Measurements from ENCODE around the gene AGAP1. TPM values are rescaled to one million over a fixed set of nuclear protein-coding genes. Genes with fewer than 3 reads are reported as not detected.

The AGAP1 gene
- total RNA-seq, 4 donors from 2014 or later, result 7.2 to 19.6 (median 15.2) TPM

DNA sequence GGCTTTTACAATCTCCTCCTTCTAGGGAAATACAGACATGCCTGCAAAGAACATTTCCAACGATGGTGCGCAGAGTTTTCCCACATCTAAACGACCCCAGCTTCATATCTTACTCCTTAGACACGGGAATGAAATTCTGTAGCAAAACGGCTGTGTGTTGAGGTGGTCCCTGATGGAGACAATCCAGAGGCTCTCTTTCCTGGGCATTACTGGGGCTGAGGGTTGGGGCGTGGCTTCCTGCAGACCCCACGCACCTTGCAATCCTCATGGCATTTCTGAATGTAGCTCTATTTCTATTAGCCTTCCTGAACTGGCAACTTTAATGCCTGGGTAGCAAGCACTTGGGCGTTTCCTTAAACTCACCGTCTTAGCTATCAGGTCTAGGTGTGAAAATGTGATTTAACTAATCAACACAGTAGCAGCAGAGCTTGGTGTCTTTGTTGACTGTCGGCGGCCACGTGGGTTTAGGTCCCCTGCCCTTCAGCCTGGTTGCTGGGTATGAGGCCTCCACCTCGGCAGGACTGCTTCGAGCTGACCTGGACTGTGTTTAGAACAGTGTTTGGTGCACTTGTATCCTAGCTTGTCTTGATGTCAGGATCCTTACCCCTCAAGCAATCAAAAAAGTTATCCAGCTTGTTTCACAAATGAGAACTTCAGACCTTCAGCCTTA is 431.5 kb downstream of the AGAP1 start:
- intact Hi-C loops (cut with DNase I), result no loop called here
- peaks cover 0 to 10% (median 0%) of the 10 kb centered on the region in 3 donors for H3K36me3 ChIP-seq
- no peaks in the 10 kb centered on the region for H3K9me3 ChIP-seq
- TF ChIP-seq CTCF (IDR thresholded peaks at IDR 0.05) (no peak), POLR2A (IDR thresholded peaks at IDR 0.05) (no peak)
- no peaks in the 10 kb centered on the region for H3K27me3 ChIP-seq
- no peak for DNase-seq
- H3K4me1 ChIP-seq, result no peaks in the 10 kb centered on the region
- H3K27ac ChIP-seq, result no peak overlapping the region
- WGBS, 2 donors, result 80 to 83% methylated on average over 13 to 14 of the region's 14 CpGs
- no peak overlapping the region for H3K4me3 ChIP-seq

DNA sequence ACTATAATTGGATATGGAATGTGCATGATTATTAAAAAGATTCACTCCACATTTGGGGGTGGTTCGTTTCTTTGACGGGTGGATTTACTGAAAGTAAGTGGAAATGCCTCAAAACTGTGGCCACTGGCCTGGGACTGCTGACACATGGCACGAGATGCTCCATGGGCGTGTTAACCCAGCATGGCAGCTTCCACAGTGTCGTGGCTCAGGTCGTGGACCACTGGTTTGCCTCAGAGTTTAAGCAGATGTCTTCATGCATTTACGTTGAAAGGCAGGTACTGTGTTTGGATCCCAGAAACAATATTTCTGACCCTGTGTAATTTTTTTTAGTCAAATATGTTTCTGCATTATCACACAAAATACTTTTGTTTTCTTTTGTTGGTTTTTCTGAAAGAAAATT is 432.4 kb downstream of the AGAP1 start:
- Histone ChIP-seq H3K27me3 (no peaks in the 10 kb centered on the region), H3K27ac (no peak overlapping the region), H3K36me3 (peaks cover 0 to 18% (median 0%) of the 10 kb centered on the region in 3 donors), H3K4me1 (no peaks in the 10 kb centered on the region), H3K9me3 (no peaks in the 10 kb centered on the region), H3K4me3 (no peak overlapping the region)
- WGBS, 2 donors, result 86 to 87% methylated on average over 7 of the region's 7 CpGs
- intact Hi-C loops (cut with DNase I), result no loop called here
- TF ChIP-seq POLR2A (IDR thresholded peaks at IDR 0.05), result no peak
- no peak for TF ChIP-seq CTCF (IDR thresholded peaks at IDR 0.05)
- no peak for DNase-seq

GRCh38 chr2:235928751-235929370 is 435.0 kb downstream of the AGAP1 start:
- 89 to 100% methylated on average over 5 to 10 of the region's 16 CpGs for WGBS, 2 donors
- no peak for TF ChIP-seq POLR2A (IDR thresholded peaks at IDR 0.05)
- TF ChIP-seq CTCF (IDR thresholded peaks at IDR 0.05), result no peak
- no peaks in the 10 kb centered on the region for H3K4me1 ChIP-seq
- H3K36me3 ChIP-seq, result peaks cover 0 to 28% (median 0%) of the 10 kb centered on the region in 3 donors
- intact Hi-C loops (cut with DNase I), result no loop called here
- no peaks in the 10 kb centered on the region for H3K27me3 ChIP-seq
- H3K4me3 ChIP-seq, result no peak overlapping the region
- DNase-seq, result no peak
- no peaks in the 10 kb centered on the region for H3K9me3 ChIP-seq
- no peak overlapping the region for H3K27ac ChIP-seq

GRCh38 chr2:235930701-235931100 is 436.9 kb downstream of the AGAP1 start:
- Histone ChIP-seq H3K36me3 (peaks cover 0 to 28% (median 0%) of the 10 kb centered on the region in 3 donors), H3K9me3 (no peaks in the 10 kb centered on the region), H3K4me3 (no peak overlapping the region), H3K27ac (no peak overlapping the region), H3K27me3 (no peaks in the 10 kb centered on the region), H3K4me1 (no peaks in the 10 kb centered on the region)
- intact Hi-C loops (cut with DNase I), result no loop called here
- DNase-seq, result no peak
- 86 to 87% methylated on average over 9 to 12 of the region's 19 CpGs for WGBS, 2 donors
- no peak for TF ChIP-seq POLR2A (IDR thresholded peaks at IDR 0.05)
- no peak for TF ChIP-seq CTCF (IDR thresholded peaks at IDR 0.05)

DNA sequence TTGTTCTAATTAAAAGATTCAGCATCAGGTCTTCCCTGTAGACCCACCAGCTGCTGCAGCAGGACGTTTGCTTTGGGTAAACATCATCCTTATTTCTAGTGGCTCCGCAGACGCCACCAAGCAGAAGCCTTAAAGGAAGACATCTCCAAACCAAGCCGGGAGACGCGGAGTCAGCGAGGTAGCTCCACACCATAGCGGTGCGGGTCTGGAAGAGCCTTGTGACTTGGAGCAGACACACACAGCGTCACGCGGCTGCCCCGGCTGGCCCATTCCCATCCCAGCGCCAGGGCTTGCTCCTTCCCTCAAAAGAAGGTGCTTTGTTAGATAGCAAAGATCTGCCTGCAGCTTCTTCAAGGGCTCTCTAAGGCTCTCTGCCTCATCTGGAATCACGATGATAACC is 437.8 kb downstream of the AGAP1 start:
- 90 to 94% methylated on average over 9 to 15 of the region's 15 CpGs for WGBS, 2 donors
- TF ChIP-seq POLR2A (IDR thresholded peaks at IDR 0.05) (no peak), CTCF (IDR thresholded peaks at IDR 0.05) (no peak)
- Histone ChIP-seq H3K9me3 (no peaks in the 10 kb centered on the region), H3K36me3 (peaks cover 0 to 28% (median 0%) of the 10 kb centered on the region in 3 donors), H3K27me3 (no peaks in the 10 kb centered on the region), H3K4me3 (no peak overlapping the region), H3K27ac (no peak overlapping the region), H3K4me1 (no peaks in the 10 kb centered on the region)
- intact Hi-C loops (cut with DNase I), result no loop called here
- DNase-seq, result no peak
